ENCODE data around the gene BICD1.

DNA sequence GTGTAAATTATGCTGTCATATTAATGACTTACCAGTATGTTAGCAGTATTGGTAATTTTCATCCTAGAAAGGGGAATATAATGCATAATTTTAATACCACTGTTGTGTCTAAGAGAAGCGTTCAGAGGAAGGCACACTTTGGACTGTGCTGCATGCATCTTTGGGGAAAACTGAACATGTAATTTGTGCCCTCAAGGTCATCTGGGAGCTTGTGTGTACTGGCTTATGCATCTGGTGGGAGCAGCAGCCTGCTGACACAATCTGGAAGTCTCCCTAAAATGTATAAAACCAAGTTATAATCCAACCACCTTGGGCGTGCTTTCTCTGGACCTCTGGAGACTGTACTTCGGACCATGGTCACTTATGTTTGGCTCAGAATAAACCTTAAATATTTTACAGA, 306.8 kb downstream of the BICD1 start:
- TF ChIP-seq, protein P1, sequence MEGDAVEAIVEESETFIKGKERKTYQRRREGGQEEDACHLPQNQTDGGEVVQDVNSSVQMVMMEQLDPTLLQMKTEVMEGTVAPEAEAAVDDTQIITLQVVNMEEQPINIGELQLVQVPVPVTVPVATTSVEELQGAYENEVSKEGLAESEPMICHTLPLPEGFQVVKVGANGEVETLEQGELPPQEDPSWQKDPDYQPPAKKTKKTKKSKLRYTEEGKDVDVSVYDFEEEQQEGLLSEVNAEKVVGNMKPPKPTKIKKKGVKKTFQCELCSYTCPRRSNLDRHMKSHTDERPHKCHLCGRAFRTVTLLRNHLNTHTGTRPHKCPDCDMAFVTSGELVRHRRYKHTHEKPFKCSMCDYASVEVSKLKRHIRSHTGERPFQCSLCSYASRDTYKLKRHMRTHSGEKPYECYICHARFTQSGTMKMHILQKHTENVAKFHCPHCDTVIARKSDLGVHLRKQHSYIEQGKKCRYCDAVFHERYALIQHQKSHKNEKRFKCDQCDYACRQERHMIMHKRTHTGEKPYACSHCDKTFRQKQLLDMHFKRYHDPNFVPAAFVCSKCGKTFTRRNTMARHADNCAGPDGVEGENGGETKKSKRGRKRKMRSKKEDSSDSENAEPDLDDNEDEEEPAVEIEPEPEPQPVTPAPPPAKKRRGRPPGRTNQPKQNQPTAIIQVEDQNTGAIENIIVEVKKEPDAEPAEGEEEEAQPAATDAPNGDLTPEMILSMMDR (IDR thresholded peaks at IDR 0.05) = no peak
- TF ChIP-seq ZFX (IDR thresholded peaks at IDR 0.05; ENCODE audit: borderline replicate concordance) = no peak

Data from 22Rv1 (cell line).